Stimulated activated CD8-positive, alpha-beta memory T cell treated with anti-CD3 and anti-CD28 coated beads, Interleukin-2, amount 100 ng/mL, for 1 hour (primary cell): ENCODE results near the gene DCBLD1.

Source experiments
- DNase-seq, 2 donors: peaks; one replicate each; pipeline ENCODE4 v3.0.0-alpha.2; 2020; ENCODE audit warnings: low read depth in 2 of 2

The DCBLD1 gene

GRCh38 chr6:117472667-117473066 lies 9.8 kb upstream of the DCBLD1 start:
- no peak for DNase-seq

- no peak for DNase-seq
Observed at GRCh38 chr6:117473401-117473800, 9.1 kb upstream of the DCBLD1 start.

- no peak for DNase-seq
Observed at GRCh38 chr6:117477988-117478852, 4.3 kb upstream of the DCBLD1 start.

- DNase-seq = no peak
Observed at GRCh38 chr6:117478853-117479231, 3.6 kb upstream of the DCBLD1 start.

GRCh38 chr6:117480651-117481050 lies 1.8 kb upstream of the DCBLD1 start:
- no peak for DNase-seq

- no peak for DNase-seq
Observed at GRCh38 chr6:117481278-117481925, 1.1 kb upstream of the DCBLD1 start.

- no peak for DNase-seq
Observed at GRCh38 chr6:117481926-117482239, 591 bp upstream of the DCBLD1 start.

GRCh38 chr6:117483004-117483644 lies 650 bp downstream of the DCBLD1 start:
- DNase-seq = no peak

- no peak for DNase-seq
Observed at GRCh38 chr6:117483645-117484016, 1.2 kb downstream of the DCBLD1 start.

GRCh38 chr6:117484052-117484646 lies 1.7 kb downstream of the DCBLD1 start:
- DNase-seq = no peak

GRCh38 chr6:117485433-117485832 lies 3.0 kb downstream of the DCBLD1 start:
- no peak for DNase-seq

GRCh38 chr6:117487821-117488220 lies 5.3 kb downstream of the DCBLD1 start:
- DNase-seq = no peak

GRCh38 chr6:117489003-117489402 lies 6.5 kb downstream of the DCBLD1 start:
- DNase-seq = no peak

- no peak for DNase-seq
Observed at GRCh38 chr6:117491916-117492315, 9.4 kb downstream of the DCBLD1 start.

- no peak for DNase-seq
Observed at GRCh38 chr6:117493470-117493869, 11.0 kb downstream of the DCBLD1 start.

GRCh38 chr6:117494283-117494682 lies 11.8 kb downstream of the DCBLD1 start:
- DNase-seq = no peak

- no peak for DNase-seq
Observed at GRCh38 chr6:117494694-117495318, 12.3 kb downstream of the DCBLD1 start.

GRCh38 chr6:117495425-117495824 lies 13.0 kb downstream of the DCBLD1 start:
- DNase-seq = no peak

GRCh38 chr6:117495869-117496268 lies 13.4 kb downstream of the DCBLD1 start:
- DNase-seq = no peak

- no peak for DNase-seq
Observed at GRCh38 chr6:117496383-117496990, 14.0 kb downstream of the DCBLD1 start.

- no peak for DNase-seq
Observed at GRCh38 chr6:117497237-117497636, 14.8 kb downstream of the DCBLD1 start.

GRCh38 chr6:117498159-117498558 lies 15.7 kb downstream of the DCBLD1 start:
- DNase-seq = no peak
